GM19099 (cell line): ENCODE measurements around the gene LRP2BP.

ENCODE experiments used
- POLR2A ChIP-seq: IDR thresholded peaks from 3 replicates; pipeline ENCODE4 v1.6.1; 2011; ENCODE audit warnings: low read depth; ENCODE audit not compliant: insufficient read length; ENCODE audit errors: extremely low read depth

Gene LRP2BP

DNA sequence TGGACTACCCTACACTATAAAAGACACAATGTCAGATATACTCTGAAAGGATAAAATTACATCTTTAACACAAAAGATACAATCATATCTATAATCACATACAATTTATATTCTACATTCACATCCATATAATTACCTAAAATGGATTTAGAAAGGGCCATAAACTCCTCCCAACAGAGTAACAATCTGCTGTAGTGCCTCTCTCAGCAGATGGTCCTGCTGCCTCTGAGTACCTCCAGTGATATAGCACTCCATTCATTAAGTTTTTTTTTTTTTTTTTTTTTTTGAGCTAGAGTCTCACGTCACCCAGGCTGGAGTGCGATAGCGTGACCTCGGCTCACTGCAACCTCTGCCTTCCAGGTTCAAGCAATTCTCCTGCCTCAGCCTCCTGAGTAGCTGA is 8.3 kb upstream of the LRP2BP start:
- no peak for TF ChIP-seq POLR2A

DNA sequence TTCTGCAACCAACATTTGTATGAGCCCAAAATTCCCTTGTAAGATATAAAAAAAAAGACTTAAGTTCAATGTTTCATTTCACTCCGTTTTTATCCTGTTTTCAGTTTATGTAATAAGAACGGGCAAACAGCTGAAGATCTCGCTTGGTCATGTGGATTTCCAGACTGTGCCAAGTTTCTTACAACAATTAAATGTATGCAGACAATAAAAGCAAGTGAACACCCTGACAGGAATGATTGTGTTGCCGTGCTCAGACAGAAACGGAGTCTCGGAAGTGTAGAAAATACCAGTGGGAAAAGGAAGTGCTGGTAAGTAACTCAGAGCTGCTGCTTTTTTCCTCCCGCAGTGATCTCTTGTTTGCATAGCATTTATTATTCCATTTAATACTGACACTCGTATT is 3.7 kb upstream of the LRP2BP start:
- TF ChIP-seq POLR2A = no peak

DNA sequence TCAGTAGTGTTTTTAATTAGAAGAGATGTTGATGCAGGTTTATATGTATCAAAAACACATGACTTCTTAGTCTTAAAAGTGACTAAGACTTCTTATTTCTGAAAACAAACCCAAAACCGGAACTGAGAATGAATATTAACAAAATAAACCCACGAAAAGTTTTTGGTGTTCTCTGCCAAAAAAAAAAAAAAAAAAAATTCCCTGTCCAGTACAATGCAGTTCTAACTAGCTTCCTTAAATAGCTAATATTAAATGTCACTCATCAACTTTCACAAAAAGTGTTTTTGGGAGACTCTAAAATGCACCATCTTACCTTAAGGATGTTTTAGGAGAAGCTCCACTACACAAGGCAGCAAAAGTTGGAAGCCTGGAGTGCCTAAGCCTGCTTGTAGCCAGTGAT is 2.9 kb upstream of the LRP2BP start:
- TF ChIP-seq POLR2A = no peak

DNA sequence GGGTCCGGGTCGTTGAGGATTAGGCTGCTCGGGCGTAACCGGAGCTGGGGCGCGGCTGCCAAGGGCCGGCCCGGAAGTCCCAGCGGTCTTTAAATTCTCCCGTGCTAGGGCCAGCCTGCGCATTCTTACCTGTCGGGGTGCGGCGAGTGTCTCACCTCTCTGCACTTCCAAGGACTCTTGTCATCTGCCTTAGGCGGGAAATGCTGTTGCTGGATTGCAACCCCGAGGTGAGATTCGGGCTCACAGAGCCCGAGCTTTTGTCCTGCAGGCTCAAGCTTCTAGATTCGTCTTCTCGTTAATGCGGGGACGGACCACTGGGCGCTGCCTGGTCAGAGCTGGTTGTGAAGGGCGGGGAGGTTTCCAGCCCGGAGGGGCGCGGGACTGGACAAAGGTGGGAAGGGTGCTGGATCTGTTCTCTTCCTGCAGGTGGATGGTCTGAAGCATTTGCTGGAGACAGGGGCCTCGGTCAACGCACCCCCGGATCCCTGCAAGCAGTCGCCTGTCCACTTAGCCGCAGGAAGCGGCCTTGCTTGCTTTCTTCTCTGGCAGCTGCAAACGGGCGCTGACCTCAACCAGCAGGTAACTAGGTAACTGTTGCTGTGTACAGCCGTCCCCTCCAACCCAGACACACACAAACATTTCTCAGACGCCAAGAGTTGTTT is 1.1 kb upstream of the LRP2BP start, which contains the start of gene ANKRD37:
ANKRD37 (plus strand) TSS at position 118 of the 662 bp plus-strand sequence; CDS start at position 201, 83 bp downstream.
- TF ChIP-seq POLR2A = peak; percentile 7

DNA sequence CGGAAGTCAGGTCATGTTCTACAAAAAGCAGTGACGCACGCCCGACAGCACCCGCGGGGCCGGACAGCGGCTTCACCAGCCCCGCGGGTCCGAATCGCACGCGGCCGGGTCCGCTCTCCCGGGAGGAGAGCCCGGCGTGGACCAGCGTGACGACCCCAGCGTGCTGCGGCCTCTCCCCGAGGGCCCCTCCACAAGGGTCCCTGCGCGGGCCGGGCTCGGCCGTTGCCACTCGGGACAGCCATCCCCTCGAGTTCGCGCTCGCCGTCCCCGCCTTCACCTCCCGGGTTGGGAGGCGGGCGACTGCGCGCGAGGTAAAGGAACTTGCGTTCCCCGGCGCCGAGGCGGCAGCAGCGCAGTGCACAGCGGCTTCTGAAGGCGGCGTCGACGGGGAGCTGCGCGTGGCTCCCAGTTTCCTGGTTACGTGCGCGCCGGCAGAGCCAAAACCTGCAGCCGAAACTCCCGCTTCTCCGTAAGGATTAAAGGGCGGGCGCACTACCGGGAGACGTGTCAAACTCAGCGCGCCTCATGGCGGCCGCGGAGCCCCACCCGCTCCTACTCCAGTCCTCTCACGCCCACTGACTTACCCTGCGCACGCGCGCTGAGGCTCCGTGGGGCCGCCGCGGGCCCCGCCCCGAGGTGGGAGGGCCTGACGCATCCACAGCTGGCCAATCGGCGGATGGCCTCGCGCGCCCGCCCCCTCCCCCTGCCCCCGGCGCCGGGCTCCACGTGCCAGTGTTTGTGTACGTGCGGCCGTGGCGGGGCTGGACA is 416 bp upstream of the LRP2BP start:
- TF ChIP-seq POLR2A = peak; percentile 73

DNA sequence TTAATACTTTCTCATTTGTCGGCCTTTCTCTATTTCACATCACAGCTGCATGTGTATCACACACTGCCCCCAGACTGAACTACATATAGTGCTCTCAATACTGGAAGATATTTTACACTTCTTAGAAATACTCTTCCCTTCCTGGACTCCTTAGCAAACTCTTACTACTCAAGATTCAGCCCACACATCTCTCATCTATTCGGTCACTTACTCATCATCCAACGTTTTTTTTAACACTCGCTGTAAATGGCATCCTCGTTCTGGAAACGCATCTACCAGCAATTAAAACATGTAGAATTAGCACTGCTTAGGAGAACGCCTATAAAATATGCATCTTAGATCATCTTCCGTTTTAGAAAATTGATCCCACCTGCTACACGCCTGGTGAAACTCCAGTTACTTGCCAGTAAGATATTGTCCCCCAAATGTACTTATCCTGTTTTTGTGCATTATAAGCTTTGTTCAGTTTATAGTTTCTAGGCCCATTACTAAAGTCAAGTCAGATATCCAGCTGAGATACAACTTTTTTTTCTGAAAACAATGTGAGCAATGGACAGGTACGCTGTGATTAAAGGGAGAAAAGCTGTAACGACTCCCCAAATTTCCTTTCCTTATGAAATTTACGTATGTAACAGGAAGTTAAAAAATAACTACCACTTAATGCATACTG is 1.0 kb downstream of the LRP2BP start:
- no peak for TF ChIP-seq POLR2A

DNA sequence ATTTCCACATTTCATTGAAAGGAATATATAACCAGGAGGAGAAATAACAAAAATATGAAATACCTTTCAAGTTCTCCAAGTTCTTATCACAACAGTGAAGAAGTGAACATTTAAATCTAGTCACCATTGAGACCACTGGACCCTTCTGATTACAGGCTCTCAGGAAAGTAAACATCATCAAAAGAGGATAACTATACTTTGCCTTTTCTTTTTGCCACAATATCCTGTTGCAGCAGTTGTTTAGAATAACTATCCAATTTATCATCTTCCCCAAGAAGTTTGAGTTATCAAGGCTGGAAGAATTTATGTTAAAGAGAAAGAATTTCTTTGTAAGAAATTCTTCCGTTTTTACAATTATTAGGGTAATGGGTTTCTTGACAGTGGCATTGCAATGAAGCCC is 3.6 kb downstream of the LRP2BP start:
- no peak for TF ChIP-seq POLR2A

DNA sequence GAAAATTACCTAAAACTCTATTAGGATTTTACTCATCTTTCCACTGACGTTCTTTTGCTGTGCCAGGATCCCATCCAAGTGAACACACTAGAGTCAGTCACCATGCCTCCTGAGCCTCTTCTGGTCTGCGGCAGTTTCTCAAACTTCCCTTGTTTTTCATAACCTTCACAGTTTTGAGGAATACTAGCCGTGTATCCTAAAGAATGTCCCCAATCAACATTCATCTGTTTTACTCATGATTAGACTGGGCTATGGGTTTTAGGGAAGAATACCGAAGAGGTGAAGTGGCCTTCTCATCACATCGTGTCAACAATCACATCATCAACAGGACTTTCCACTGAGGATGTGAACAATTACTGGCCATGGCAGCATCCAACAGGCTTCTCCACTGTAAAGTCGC is 4.8 kb downstream of the LRP2BP start:
- no peak for TF ChIP-seq POLR2A

DNA sequence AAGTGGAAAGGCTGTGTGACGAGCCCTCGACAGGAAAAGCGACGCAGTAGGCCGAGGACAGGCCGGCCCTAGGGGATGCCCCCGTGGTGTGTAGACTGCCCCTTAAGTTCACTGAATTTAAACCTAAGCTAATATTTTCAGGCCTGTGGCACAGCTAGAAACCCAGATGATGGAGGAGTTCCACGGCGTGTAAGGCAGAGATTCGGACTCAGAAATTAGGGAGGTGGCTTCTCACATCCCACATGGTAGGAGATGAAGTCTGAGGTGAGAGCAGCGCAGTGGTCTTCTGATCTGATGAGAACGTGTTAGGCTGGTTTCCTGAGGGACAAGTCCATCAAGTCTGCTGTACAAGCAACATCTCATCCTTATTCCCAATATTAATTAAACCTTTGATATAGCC is 7.8 kb downstream of the LRP2BP start:
- no peak for TF ChIP-seq POLR2A

DNA sequence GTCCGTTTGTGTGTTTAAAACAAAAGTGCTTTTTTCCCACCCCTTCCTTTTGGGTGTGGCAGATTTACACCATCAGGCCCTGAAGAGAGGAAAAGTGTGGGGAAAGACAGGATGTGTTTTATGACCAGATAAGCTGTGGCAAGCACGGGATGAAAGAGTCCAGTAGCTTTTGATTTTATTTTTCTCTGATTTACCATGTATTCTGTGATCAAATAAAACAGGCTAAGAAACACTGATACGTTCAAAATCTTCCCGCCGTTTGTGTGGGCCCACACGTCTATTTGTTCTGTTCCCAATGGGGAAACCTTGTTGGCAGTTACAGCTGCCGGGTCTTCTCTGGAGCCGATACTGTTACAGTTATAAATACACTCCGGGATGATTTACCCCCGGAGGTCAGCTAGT is 10.8 kb downstream of the LRP2BP start:
- TF ChIP-seq POLR2A = no peak

DNA sequence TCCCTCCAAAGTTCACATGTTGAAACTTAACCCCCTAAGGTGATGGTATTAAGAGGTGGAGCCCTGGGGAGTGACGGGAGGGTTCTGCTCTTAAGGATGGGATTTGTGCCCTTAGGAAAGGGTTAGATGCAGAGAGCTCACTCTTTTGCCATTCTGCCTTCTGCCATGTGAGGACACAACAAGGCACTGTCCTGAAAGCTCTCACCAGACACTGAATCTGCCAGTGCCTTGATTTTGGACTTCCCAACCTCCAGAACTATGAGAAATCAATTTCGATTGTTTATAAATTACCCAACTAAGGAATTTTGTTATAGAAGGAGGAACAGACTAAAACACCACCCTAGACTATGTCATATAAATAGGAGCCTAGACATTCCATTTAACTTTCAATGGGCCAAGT is 11.7 kb downstream of the LRP2BP start:
- TF ChIP-seq POLR2A = no peak

DNA sequence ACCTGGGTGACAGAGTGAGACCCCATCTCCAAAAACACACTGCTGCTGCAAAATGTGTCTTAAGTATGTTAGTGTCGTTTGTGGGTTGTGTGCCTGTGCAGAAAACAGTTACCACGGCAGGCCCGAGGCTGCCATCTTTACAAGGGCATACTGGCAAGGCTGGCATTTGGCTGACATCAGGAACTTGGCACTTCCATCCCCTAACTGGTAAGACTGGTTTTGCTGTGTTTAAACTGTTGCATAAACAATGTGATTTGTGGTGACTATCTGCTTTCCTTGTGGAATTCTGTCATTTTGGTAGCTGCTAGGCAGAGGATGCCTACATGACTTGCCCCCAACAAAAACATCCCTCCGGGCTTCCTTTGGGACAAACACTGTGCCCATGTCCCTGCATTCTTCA is 12.3 kb downstream of the LRP2BP start:
- no peak for TF ChIP-seq POLR2A

DNA sequence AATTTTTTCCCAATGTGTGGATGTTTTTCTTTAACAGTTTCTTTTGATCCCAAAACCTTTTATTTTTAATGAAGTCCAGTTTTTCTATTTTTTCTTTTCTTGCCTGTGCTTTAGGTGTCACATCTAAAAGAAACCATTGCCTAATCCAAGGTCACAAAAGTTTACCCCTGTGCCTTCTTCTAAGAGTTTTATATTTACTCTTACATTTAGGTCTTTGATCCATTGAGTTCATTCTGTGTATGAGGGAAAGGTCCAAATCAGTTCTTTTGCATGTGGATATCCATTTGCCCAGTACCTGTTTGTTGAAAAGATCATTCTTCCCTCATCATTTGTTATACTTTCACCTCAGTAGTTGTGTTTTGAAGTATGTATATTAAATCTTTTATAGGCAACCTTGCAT is 13.0 kb downstream of the LRP2BP start:
- no peak for TF ChIP-seq POLR2A

DNA sequence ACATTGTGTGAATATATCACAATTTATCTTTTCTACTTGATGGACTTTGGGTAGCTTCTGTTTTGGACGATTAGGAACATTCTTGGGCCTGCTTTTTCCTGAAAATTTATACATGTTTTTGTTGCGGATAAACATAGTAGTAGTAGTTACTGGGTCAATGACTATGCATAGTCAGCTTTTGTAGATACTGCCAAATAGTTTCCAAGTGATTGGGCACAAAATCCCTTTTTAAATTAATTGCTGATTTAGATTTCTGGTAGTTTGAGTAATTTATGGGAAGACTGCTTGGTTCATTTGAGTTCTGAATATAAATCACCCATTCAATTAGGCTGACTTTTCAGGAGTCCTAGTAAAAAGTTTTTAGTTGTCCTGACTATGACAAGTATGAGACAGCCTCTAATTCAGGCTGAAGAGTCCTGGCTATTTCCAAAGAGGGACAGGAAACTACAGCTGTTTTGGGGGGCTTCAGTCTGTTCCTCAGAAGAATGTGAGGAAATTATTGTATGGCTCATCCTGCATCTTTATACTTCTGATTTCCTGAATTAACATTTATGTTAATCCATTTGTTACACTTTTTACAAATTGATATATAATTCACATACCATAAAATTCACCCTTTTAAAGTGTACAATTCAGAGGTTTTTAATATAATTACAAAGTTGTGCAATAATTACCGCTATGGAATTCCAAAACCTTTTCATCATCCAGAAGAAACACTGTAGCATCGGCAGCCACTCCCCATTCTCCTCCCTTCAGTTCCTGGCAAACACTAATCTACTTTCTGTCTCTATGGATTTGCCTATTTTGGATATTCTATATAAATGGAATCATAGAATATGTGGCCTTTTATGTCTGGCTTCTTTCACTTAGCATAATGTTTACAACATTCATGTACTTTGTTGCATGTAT is 14.2 kb downstream of the LRP2BP start:
- TF ChIP-seq POLR2A = no peak

DNA sequence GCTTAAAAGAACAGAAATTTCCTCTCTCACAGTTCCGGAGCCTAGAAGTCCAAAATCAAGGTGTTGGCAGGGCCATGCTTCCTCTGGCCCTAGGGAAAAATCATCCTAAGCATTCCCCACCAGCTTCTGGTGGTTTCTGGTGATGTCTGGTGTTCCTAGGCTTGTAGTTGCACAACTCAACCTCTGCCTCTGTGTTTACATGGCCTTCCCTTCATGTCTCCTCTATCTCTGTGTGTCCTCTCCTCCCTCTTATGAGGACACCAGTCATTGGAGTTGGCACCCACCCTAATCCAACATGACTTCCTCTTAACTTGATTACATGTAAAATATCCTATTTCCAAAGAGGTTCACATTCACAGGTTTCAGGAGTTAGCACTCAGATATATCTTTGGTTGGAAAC is 15.4 kb downstream of the LRP2BP start:
- TF ChIP-seq POLR2A = no peak
